Measurements from ENCODE around the gene TBC1D21.
"Not testable (repeated sequence)": the region's sequence is repeated elsewhere in the genome, so short reads cannot be mapped to it uniquely, and the experiment has no call there.

Gene TBC1D21

DNA sequence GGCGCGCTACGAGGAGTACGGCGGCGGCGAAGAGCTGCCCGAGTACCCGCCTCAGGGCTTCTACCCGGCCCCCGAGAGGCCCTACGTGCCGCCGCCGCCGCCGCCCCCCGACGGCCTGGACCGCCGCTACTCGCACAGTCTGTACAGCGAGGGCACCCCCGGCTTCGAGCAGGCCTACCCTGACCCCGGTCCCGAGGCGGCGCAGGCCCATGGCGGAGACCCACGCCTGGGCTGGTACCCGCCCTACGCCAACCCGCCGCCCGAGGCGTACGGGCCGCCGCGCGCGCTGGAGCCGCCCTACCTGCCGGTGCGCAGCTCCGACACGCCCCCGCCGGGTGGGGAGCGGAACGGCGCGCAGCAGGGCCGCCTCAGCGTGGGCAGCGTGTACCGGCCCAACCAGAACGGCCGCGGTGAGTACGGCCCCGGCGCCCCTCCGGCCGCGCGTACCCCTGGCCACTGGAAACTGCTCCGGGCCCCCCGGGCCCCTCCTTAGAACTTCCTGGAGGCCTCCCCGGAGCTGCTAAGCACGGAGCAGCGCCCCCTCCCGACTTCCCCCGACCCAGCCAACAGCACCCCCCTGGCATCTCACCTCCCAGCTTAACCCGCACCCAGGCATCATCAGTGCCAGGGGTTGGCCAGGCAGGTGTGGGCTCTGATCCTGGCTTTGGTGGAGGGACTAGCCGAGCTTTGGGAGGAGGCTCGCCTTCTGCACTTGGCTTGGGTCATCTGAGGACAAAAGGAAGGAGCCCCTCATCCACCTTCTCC is 54.3 kb downstream of the TBC1D21 start:
- in situ Hi-C loops (cut with MboI; ENCODE audit: low sequenced_read_pairs) = no loop called here

- in situ Hi-C loops (cut with MboI; ENCODE audit: low sequenced_read_pairs) = no loop called here
These were observed 54.8 kb downstream of the TBC1D21 start for GRCh38 chr15:73928241-73928579.

DNA sequence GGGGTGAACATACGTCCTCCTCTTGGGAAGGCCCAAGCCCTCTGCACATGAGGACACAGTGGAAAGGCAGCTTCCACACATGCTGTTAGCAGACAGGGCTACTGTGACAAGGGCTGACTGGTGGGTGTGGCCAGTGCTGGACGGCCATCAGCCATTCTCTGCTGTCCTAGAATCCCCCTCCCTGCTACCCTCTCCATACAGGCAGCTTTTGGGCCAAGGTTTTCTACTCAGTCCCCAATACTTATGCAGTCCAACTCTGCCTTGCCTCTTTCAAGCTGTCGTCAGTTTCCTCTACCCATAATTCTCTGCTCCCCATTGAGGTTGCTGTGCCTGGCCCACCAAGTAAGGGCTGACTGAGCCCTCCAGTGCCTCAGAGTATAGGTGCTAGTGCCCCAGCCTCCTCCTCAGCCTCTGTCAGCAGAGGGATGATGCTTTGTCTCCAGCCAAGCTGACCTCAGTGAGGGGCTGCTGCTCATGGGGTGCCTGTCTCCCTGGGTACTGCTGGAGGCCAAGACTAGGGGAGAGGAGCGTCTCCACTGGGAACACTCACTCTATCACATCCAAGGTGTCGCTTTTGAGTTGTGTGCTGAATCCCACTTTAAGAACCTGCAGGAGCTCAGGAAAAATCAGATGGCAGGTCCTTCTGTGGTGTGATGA is 55.7 kb downstream of the TBC1D21 start:
- in situ Hi-C loops (cut with MboI; ENCODE audit: low sequenced_read_pairs) = no loop called here

DNA sequence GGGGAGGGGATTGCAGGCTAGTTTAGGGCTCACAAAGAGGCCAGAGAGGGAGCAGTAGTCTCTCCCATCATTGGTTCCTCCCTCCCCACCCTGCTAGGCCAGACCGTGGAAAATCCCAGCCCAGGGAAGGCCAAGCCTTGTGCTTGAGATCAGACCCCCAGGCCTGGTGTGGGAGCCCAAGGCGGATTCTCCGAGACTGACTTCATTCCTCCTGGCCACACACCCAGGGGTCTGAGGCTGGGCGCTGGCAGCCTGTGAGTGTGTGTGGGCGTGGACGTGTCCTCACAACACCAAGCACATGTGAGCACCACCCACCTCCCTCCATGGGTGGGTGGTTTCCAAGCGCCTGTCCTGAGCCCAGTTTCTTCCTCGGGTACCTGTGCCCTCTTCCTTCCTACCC is 57.0 kb downstream of the TBC1D21 start:
- in situ Hi-C loops (cut with MboI; ENCODE audit: low sequenced_read_pairs) = no loop called here

- in situ Hi-C loops (cut with MboI; ENCODE audit: low sequenced_read_pairs) = no loop called here
These were observed 57.5 kb downstream of the TBC1D21 start for GRCh38 chr15:73930790-73931281.

DNA sequence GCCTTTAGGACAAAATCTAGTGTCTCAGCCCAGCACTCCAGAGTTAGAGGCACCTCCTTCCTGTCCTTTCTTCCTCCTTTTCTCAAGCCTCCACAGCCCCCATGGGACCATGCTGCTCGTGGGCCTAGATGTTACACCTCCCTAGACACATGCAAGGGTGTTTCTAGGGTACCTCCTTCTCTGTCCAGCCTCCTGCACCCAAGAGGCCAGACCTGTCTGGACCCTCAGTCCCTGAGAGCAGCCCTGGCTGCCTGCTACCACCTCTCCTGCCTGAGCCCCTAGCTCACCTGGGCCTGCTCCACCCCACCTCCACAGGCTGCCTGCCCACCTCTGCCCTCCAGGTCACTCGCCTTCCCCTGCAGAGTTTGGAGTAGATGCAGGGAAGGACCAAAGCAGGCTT is 58.1 kb downstream of the TBC1D21 start:
- in situ Hi-C loops (cut with MboI; ENCODE audit: low sequenced_read_pairs) = no loop called here

DNA sequence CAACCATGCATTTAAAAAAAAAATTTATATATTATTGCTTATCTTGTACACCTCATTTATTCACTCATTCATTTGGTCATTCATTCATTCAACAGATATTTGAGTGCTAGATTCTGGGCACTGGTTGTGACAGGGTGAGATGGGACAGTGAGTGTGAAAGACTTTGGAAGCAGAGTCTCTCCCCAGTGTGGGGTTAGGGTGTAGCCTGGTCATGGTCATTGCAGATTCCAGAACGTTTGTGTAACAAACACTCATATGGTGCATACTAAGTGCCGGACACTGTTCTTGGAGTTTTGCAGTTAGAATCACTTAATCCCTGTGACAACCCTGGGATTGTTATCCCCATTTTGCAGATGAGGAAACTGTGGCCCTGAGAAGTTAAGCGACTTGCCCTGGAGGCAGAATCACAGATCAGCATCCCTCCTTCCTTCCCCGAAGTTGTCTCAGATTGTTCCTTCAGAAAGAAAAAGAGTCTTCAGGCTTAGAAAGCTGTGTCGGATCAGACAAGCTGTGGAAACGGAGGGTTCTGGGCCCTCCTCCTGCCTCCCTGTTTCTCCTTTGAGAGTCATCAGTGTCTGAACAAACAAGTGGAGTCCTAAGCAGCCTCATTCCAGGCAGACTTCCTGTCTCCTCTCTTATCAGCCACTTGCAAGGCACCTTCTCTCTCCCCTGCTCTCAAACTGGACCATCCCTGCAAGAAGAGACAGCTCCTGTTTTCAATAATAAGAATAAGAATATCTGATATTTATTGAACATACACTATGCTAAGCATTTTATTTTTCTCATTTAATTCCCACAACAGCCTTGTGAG is 59.2 kb downstream of the TBC1D21 start:
- in situ Hi-C loops (cut with MboI; ENCODE audit: low sequenced_read_pairs) = no loop called here

DNA sequence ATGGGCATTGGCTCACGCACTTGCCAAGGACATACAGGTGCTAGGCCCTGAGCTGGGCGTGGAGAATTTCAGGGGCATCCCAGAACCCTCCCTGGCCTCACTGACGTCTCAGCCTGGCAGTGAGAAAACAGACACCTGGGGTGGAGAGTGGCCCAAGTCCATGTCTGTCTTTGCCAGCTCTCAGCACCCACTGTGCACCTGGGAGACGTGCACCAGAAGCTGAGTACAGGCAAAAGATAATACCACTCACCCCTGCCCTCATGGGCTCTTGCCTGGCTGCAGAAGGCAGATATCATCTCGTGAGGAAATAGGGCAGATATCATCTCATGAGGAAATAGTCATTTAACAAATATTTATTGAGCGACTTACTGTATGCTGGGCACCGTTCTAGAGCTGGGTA is 60.9 kb downstream of the TBC1D21 start:
- in situ Hi-C loops (cut with MboI; ENCODE audit: low sequenced_read_pairs) = no loop called here

- in situ Hi-C loops (cut with MboI; ENCODE audit: low sequenced_read_pairs) = no loop called here
These were observed 62.2 kb downstream of the TBC1D21 start for GRCh38 chr15:73935547-73935946.

- in situ Hi-C loops (cut with MboI; ENCODE audit: low sequenced_read_pairs) = no loop called here
These were observed 62.8 kb downstream of the TBC1D21 start for GRCh38 chr15:73936181-73936580.

- in situ Hi-C loops (cut with MboI; ENCODE audit: low sequenced_read_pairs) = no loop called here
These were observed 63.4 kb downstream of the TBC1D21 start for GRCh38 chr15:73936588-73937290.

GRCh38 chr15:73937296-73937695 is 63.9 kb downstream of the TBC1D21 start:
- in situ Hi-C loops (cut with MboI; ENCODE audit: low sequenced_read_pairs) = no loop called here

- in situ Hi-C loops (cut with MboI; ENCODE audit: low sequenced_read_pairs) = no loop called here
These were observed 64.4 kb downstream of the TBC1D21 start for GRCh38 chr15:73937726-73938125.

DNA sequence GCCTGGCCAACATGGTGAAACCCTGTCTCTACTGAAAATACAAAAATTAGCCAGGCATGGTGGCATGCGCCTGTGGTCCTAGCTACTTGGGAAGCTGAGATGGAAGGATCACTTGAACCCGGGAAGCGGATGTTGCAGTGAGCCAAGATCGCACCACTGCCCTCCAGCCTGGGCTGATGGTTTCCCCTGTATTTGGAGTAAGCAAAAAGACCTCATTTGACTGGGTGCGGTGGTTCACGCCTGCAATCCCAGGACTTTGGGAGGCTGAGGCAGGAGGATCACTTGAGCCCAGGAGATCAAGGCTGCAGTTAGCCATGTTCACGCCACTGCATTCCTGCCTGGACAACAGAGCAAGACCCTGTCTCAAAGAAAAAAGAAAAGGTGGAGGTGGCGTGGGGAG is 65.2 kb downstream of the TBC1D21 start:
- in situ Hi-C loops (cut with MboI; ENCODE audit: low sequenced_read_pairs) = not testable (repeated sequence)

Data from HL-60/S4 treated with retinoic acid at 250 ng/mL for 4 days and 3 days (cell line).